ENCODE measurements around the gene SLC41A3.

GRCh38 chr3:126017362-126017761 lies 66.6 kb downstream of the SLC41A3 start:
- TF ChIP-seq CTCF (IDR thresholded peaks at IDR 0.05; ENCODE audit: low read depth, low read length, poor library complexity, severe bottlenecking) (no peak), EZH2phosphoT487 (IDR thresholded peaks at IDR 0.05; ENCODE audit: borderline replicate concordance, low read length) (no peak)

All from DOHH2 (cell line).